Calu3 (cell line): ENCODE results near the gene BST1. TPM values are rescaled to one million over a fixed set of nuclear protein-coding genes. Genes with fewer than 3 reads are reported as not detected.

Experiments used
- BruUV-seq: library from RNA; stranded (reverse); fragments of 400-500 nt; replicated peaks from 2 replicates; lab custom pipeline; 2021; lab: Mats Ljungman, UMichigan
- CTCF ChIA-PET: fragments of 300-600 bp; sonication (Branson Sonifier 250); formaldehyde crosslinking; loops from one replicate; lab custom pipeline; 2022; ENCODE audit warnings: antibody characterized with exemption; lab: Charles Lee
- DNase-seq: peaks from one replicate; pipeline ENCODE4 v3.0.0; 2022
- H3K27ac Mint-ChIP-seq: one replicate; pipeline ENCODE4 v1.8.0; 2022; ENCODE audit warnings: mixed read lengths; ENCODE audit not compliant: unreplicated experiment
- H3K27me3 Mint-ChIP-seq: one replicate; pipeline ENCODE4 v1.8.0; 2022; ENCODE audit warnings: mixed read lengths; ENCODE audit not compliant: unreplicated experiment
- H3K36me3 Mint-ChIP-seq: one replicate; pipeline ENCODE4 v1.8.0; 2022; ENCODE audit warnings: mild to moderate bottlenecking, moderate library complexity, mixed read lengths; ENCODE audit not compliant: insufficient read depth, unreplicated experiment
- H3K4me1 Mint-ChIP-seq: one replicate; pipeline ENCODE4 v1.8.0; 2022; ENCODE audit warnings: mild to moderate bottlenecking, low read depth, mixed read lengths; ENCODE audit not compliant: unreplicated experiment
- H3K4me3 Mint-ChIP-seq: one replicate; pipeline ENCODE4 v1.8.0; 2022; ENCODE audit warnings: mild to moderate bottlenecking, low read depth, moderate library complexity, mixed read lengths; ENCODE audit not compliant: unreplicated experiment
- H3K9me3 Mint-ChIP-seq: one replicate; pipeline ENCODE4 v1.8.0; 2022; ENCODE audit warnings: low read depth, mixed read lengths; ENCODE audit not compliant: unreplicated experiment
- intact Hi-C: fragments of 100-400 bp; cut with micrococcal nuclease; formaldehyde crosslinking; loops from one replicate; pipeline ENCODE4 v1.10.0; 2022; ENCODE audit not compliant: unreplicated experiment
- total RNA-seq: library from RNA; stranded (reverse); gene quantifications from 2 replicates; pipeline ENCODE4 v1.2.3, GENCODE V29; 2022
- TF ChIP-seq, protein P1 (sequence below): fragments of 200-600 bp; IDR thresholded peaks from one replicate; pipeline ENCODE4 v1.8.0; 2022; ENCODE audit warnings: antibody characterized with exemption; ENCODE audit not compliant: unreplicated experiment

The BST1 gene
- total RNA-seq, 1 experiment from 2014 or later, result 6.0 TPM

DNA sequence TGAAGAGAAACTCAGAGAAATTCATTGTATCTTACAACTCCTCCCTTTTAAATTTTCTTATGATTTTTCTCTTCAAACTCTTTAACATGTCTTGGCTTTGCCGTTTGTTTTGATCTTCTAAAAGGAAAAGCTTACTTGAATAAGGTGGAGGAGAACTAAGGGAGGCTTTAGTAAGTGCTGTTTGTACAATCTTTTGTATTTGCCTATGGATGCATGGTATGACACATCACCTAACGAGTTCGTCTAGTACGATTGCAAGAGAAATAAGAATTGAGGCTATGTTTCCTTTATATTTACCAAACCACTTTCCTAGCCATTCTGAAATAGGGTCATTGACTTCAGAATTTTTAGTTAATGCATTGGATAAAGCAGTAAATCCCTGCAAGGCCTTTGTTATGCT, 8.4 kb upstream of the BST1 start:
- TF ChIP-seq, protein P1, sequence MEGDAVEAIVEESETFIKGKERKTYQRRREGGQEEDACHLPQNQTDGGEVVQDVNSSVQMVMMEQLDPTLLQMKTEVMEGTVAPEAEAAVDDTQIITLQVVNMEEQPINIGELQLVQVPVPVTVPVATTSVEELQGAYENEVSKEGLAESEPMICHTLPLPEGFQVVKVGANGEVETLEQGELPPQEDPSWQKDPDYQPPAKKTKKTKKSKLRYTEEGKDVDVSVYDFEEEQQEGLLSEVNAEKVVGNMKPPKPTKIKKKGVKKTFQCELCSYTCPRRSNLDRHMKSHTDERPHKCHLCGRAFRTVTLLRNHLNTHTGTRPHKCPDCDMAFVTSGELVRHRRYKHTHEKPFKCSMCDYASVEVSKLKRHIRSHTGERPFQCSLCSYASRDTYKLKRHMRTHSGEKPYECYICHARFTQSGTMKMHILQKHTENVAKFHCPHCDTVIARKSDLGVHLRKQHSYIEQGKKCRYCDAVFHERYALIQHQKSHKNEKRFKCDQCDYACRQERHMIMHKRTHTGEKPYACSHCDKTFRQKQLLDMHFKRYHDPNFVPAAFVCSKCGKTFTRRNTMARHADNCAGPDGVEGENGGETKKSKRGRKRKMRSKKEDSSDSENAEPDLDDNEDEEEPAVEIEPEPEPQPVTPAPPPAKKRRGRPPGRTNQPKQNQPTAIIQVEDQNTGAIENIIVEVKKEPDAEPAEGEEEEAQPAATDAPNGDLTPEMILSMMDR, result no peak
- peak overlapping the region; percentile 99 for H3K27ac Mint-ChIP-seq
- CTCF ChIA-PET, result interaction anchor here (1.1 kb wide), 2 partner anchors 12 to 28 kb away, joined by 3 to 5 read pairs; no protein-coding TSS in a partner anchor

DNA sequence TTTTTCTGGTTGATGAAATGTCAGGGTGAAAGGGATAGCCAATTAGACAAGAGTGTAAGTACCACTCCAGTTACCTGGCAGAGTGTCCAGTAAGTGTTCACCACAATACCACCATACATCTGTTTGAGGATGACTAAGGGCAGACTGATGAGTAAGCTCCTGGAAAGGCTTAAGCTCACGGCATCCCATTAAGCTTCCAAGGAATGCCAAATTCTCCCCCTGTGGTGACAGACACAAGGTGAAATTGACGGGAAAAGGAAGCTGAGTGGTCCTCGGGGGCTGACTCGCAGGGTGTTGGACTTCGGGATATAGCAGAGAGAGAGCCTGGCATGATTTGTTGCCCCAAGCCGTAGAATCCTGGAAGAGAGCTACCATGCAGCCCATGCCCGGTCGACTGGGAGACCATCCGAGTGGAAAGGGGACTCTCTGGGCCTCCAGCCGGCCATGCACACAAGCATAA, 7.6 kb upstream of the BST1 start:
- intact Hi-C loops, result no loop called here
- CTCF ChIA-PET, result interaction anchor here (0.7 to 1.1 kb wide), 5 partner anchors 13 to 220 kb away, joined by 3 to 6 read pairs (median 4); no protein-coding TSS in a partner anchor
- peak; percentile 16 for DNase-seq
- H3K27ac Mint-ChIP-seq, result peak overlapping the region; percentile 99
- BruUV-seq, result no TSS peak
- H3K4me1 Mint-ChIP-seq, result peaks cover 41% of the 10 kb centered on the region
- H3K4me3 Mint-ChIP-seq, result peak overlapping the region; percentile 16
- H3K36me3 Mint-ChIP-seq, result peaks cover 15% of the 10 kb centered on the region
- TF ChIP-seq, protein P1, result no peak
- peaks cover 4% of the 10 kb centered on the region for H3K9me3 Mint-ChIP-seq
- H3K27me3 Mint-ChIP-seq, result no peaks in the 10 kb centered on the region

More for the DNA sequence above, 8.4 kb upstream of the BST1 start:
- BruUV-seq, result TSS peak; percentile 42
- H3K36me3 Mint-ChIP-seq, result peaks cover 15% of the 10 kb centered on the region
- intact Hi-C loops, result no loop called here
- H3K9me3 Mint-ChIP-seq, result peaks cover 4% of the 10 kb centered on the region
- H3K4me1 Mint-ChIP-seq, result peaks cover 45% of the 10 kb centered on the region
- H3K27me3 Mint-ChIP-seq, result no peaks in the 10 kb centered on the region
- peak; percentile 16 for DNase-seq
- peak overlapping the region; percentile 58 for H3K4me3 Mint-ChIP-seq

DNA sequence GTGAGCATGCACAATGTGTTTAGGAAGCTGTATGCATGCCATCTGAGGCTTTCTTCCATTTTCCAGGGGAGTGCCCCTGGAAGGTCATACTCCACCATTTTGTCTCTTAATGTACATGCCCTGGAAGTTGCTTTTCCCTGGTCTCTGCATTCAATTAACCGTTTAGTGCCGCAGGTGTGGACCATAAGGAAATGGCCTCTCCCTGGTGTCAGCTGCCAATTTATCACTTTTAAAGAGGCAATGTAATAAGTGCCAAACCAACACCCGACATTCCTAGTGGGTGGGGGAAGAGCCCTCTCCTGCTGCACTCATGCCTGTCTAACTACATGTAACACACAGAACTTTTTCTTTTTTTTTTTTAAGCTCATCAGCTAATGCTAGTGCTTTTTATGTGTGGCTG, 7.1 kb upstream of the BST1 start:
- CTCF ChIA-PET, result interaction anchor here (0.7 to 1.1 kb wide), 4 partner anchors 13 to 221 kb away, joined by 3 to 6 read pairs (median 4); no protein-coding TSS in a partner anchor
- H3K4me3 Mint-ChIP-seq, result no peak overlapping the region
- no peak for DNase-seq
- BruUV-seq, result no TSS peak
- H3K27ac Mint-ChIP-seq, result peak overlapping the region; percentile 99
- H3K27me3 Mint-ChIP-seq, result no peaks in the 10 kb centered on the region
- TF ChIP-seq, protein P1, result no peak
- peaks cover 15% of the 10 kb centered on the region for H3K36me3 Mint-ChIP-seq
- peaks cover 4% of the 10 kb centered on the region for H3K9me3 Mint-ChIP-seq
- intact Hi-C loops, result no loop called here
- H3K4me1 Mint-ChIP-seq, result peaks cover 37% of the 10 kb centered on the region

DNA sequence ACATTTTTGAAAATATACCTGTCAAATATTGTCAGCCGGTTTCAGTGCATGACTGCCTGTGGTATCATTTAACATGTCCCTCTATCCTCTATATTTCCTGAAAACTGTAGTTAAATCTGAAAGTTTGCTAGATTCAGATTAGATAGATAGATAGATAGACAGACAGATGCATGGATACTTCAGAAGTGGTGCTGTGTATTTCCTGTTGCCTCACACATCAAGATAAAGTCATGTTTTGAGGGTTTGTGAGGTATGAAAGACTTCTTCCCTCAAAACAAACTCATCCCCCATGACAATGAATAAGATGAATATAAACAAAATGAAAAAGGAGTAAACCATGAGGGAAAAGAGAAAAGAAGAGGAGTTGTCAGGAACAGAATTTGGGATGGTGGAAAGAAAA, 6.0 kb upstream of the BST1 start:
- CTCF ChIA-PET, result no interaction called here
- Mint-ChIP-seq H3K4me3 (no peak overlapping the region), H3K4me1 (peaks cover 35% of the 10 kb centered on the region), H3K36me3 (peaks cover 15% of the 10 kb centered on the region), H3K27ac (peak overlapping the region; percentile 8), H3K9me3 (peaks cover 4% of the 10 kb centered on the region), H3K27me3 (no peaks in the 10 kb centered on the region)
- no peak for DNase-seq
- TF ChIP-seq, protein P1, result no peak
- intact Hi-C loops, result no loop called here
- BruUV-seq, result no TSS peak
